HG03135 (cell line): ENCODE data around the gene UBASH3A.
"Not testable (repeated sequence)": the region's sequence is repeated elsewhere in the genome, so short reads cannot be mapped to it uniquely, and the experiment has no call there.

ENCODE experiments used
- ATAC-seq: cut with Tn5 transposase; IDR thresholded peaks from one replicate; pipeline ENCODE4 v1.9.1; 2021; ENCODE audit warnings: mild to moderate bottlenecking, moderate library complexity; ENCODE audit not compliant: unreplicated experiment

Gene UBASH3A

GRCh38 chr21:42406866-42407265, 3.2 kb downstream of the UBASH3A start:
- ATAC-seq, result no peak

DNA sequence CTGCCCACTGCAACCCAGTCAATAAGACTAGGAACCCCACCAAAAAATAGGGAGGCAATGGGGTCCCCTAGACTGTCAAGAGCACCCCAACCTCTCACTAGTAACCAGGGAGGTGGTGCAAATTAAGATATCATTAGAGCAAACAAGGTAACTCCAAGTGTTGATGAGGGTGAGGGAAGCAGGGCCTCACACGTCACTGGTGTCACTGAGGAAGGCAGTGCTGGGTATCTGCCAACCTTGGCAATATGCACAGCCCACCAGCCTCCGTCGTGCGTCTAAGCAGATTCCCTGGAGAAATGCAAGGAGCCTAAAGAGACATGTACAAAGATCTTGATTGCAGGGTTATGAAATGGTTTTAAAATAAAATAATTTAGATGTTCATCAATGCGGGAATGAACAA, 3.8 kb downstream of the UBASH3A start:
- ATAC-seq, result no peak

- ATAC-seq, result not testable (repeated sequence)
Measured at GRCh38 chr21:42408718-42409117, 5.0 kb downstream of the UBASH3A start.

DNA sequence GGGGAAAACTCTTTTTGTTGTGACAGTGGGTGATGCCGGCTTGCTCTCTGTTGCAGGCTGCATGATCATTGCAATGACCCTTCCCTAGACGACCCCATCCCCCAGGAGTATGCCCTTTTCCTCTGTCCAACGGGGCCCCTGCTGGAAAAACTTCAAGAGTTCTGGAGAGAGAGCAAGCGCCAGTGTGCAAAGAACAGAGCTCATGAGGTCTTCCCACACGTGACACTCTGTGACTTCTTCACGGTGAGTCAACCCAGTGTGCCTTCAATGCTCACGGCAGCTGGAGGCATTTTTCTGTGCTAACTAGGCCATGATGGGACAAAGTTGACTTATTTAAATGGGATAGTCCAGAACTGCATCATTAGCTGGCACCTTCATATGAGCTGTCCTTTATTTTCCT, 5.7 kb downstream of the UBASH3A start:
- no peak for ATAC-seq

DNA sequence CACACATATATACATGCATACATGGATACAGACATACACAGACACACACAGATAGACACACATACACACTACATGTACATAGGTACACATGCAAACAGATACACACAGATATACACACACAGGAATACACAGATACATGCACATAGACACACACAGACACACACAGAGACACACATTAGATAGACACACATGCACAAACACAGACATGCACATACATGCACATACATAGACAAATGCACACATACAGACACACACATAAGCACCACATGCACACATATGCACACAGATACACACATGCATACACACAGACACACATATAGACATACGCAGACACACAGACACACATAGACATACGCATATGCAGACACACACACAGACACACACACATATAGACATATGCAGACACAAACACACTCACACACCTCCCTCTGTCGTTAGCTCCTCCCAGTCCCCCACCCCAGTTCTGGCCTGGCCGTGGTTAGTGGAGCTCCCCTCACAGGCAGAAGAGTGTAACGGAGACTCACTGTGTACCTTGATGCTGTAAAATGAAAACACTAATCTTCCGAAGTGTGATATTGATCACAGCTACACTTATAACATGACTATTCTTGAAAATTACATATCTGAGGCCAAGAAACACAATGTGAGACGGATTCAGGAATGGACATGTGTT, 7.6 kb downstream of the UBASH3A start:
- no peak for ATAC-seq

DNA sequence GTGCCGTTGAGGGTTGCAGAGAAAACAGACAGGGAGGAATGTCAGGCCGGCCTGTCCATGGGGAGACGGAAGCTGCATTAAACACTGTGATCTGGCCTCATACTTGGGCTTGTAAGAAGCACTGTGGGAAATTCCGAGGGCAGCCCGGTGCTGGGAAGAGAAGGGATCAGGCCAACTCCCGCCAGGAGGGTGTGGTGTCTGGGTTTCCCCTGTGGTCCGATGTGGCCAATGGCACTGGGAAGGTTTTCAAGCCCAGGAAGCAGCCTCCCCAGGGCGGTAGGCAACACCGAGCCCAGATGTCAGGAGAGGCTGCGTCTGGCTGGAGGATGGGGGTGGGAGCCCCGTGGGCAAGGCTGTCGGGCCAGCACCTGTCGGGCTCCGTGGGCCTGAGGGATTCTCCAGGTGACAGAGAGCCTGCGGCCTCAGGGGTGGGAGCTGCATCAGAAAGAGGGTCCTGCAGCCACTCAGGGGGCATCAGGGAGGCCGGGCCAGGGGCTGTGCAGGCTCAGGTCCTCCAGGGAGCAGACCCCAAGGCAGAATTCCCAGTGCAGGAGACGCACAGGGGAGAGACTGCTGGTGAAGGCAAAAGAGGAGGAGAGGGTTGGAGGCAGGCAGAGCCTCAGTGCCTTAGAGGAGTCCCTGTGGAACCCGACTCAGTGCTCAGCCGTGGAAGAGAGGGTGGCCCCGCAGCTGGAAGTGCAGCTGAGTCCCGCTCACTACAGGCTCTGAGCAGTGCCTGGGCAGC, 8.4 kb downstream of the UBASH3A start:
- no peak for ATAC-seq

GRCh38 chr21:42412636-42412933, 8.9 kb downstream of the UBASH3A start:
- ATAC-seq, result no peak

DNA sequence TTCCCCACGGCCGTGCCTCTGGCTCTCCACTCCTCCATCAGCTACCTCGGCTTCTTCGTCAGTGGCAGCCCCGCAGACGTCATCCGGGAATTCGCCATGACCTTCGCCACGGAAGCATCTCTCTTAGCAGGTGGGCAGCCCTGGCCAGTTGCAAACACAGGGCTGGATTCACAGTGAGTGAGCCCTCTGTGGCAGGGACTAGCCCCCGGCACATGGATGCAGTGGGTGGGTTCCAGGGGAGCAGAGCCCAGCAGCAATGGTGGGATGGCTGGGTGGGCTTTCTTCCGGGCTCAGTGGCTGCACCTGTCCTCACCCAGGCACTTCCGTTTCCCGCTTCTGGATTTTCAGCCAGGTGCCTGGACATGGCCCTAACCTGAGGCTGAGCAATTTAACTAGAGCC, 9.4 kb downstream of the UBASH3A start:
- no peak for ATAC-seq

- no peak for ATAC-seq
Measured at GRCh38 chr21:42413500-42413899, 9.8 kb downstream of the UBASH3A start.

- no peak for ATAC-seq
Measured at GRCh38 chr21:42414066-42414465, 10.4 kb downstream of the UBASH3A start.

GRCh38 chr21:42414553-42414927, 10.8 kb downstream of the UBASH3A start:
- ATAC-seq, result no peak

- ATAC-seq, result peak; percentile 66
Measured at GRCh38 chr21:42414928-42415769, 11.4 kb downstream of the UBASH3A start.

DNA sequence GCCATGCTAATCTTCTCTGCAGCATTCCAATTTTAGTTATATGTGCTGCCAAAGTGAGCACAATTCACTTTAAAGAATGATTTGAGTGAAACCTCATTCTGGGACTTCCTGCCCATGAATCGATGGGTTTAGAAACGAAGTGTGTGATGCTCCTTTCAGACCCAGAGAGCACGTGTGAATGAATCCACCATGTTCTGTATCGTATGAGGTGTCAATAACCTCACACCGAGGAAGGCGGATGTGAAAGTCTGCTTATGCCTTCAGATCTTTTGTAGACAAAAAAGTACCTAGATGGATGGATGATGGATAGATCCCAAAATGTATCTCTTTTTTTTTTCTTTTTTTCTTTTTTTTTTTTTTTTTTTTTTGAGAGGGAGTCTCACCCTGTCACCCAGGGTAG, 13.8 kb downstream of the UBASH3A start:
- no peak for ATAC-seq

DNA sequence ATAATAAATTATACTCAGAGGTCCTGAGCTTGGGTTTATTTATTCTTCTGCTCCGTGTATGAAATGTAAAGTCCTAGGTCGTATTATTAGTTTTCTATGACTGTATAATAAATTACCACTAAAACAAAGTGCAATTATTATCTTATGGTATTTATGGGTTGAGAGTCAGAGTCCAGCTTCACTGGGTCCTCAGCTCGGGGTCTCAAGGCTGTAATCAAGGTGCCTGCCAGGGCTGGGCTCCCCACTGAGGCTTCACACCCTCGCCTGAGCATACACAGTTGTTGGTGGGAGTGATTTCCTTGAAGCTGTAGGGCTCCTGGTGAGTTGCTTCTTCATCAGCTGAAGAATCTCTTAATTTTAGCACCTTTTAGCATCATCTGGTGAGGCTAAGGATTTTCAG, 15.2 kb downstream of the UBASH3A start:
- ATAC-seq, result no peak

DNA sequence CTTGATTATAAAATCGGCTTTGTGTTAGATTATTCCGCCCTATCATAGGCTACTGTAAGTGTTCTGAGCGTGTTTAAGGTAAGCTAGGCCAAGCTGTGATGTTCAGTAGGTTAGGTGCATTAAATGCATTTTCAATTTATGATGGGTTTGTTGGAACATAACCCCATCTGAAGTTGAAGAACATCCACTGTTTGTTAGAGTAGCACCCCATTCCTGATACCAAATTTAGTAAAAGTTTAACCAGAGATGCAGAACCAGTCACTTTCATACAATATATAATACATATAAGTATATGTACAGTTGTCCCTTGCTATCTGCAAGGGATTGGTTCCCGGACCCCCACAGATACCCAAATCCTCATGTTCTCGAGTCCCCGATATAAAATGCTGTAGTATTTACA, 16.1 kb downstream of the UBASH3A start:
- ATAC-seq, result no peak

DNA sequence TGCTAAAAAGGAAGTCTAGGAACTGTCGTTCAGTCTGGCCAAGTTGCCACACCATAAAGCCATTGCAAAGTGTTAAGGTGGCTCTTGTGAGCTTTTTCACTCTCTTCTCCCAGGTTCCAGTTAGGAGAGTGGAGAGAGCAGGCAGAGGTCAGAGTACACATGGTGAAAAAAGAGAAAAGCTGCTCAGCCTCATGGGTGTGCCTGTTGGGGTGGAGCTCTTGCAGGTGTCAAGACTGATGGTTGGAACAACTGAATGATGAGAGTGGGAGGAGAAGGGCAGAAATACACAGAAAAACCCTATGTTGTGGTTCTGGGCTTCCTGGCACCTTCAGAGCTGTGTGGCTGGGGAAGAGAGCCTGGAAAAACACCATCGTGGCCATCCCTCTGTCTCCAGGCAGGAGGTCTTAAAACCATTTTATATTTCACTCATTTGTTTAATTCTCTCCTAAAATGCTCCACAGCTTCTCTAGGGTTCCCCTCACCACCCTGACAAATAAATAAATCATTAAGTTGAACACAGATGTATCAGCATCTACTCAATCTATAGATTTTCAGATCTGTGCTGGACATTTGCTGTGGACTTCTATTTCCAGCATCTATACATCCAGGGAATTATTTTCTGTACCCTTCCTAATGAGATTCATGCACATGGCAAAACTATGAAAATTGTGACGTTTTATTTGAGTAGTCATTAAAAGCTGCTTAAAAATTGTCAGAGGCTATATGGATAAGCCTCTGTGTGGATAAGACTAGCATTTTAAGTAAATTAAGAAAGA, 17.5 kb downstream of the UBASH3A start:
- ATAC-seq, result no peak

DNA sequence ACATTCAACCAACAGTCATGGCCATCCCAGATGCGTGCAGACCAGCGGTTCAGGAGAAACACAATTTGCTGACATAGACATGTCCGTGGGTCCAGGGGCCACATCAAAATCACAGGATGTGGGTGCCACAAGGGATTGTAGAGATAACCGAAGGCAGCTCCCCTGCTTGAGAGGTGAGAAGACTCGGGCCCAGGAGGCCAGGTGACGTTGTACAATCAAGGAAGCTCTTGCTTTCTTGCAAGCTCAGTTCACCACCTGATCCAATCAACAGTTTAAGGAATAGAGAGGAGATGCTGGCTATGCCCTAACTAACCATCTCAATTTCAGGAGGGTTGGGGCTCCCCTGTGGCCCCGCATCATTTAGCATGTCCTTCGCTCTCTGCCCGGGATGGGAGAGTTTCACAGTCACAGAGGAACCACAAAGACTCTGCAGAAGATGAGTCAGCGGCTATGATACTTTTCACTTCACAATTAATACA, 19.5 kb downstream of the UBASH3A start:
- ATAC-seq, result peak; percentile 58

- ATAC-seq, result no peak
Measured at GRCh38 chr21:42423685-42424084, 20.0 kb downstream of the UBASH3A start.

GRCh38 chr21:42424914-42425541, 21.3 kb downstream of the UBASH3A start:
- ATAC-seq, result no peak

- no peak for ATAC-seq
Measured at GRCh38 chr21:42425591-42425990, 21.9 kb downstream of the UBASH3A start.

GRCh38 chr21:42426424-42426823, 22.7 kb downstream of the UBASH3A start:
- no peak for ATAC-seq
